ENCODE results near the gene UST.

DNA sequence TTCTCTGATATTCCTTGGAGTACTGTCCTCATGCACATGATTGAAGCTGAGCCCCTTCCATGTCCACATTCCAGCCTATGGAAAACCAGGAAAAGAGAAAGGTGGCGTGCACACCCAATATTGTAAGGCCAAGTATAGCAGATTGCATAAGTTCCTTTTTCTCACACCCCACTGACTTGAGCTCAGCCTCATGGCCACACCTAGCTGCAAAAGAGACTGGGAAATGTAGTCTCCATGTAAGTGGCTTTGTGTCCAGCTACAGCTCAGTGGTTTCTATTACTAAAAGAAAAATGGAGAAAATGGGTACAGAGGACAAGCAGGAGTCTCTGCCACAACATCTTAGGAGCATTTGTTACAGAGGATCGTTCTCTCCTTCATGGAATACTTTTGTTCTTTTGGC, 10.8 kb upstream of the UST start:
- TF ChIP-seq, protein P1, sequence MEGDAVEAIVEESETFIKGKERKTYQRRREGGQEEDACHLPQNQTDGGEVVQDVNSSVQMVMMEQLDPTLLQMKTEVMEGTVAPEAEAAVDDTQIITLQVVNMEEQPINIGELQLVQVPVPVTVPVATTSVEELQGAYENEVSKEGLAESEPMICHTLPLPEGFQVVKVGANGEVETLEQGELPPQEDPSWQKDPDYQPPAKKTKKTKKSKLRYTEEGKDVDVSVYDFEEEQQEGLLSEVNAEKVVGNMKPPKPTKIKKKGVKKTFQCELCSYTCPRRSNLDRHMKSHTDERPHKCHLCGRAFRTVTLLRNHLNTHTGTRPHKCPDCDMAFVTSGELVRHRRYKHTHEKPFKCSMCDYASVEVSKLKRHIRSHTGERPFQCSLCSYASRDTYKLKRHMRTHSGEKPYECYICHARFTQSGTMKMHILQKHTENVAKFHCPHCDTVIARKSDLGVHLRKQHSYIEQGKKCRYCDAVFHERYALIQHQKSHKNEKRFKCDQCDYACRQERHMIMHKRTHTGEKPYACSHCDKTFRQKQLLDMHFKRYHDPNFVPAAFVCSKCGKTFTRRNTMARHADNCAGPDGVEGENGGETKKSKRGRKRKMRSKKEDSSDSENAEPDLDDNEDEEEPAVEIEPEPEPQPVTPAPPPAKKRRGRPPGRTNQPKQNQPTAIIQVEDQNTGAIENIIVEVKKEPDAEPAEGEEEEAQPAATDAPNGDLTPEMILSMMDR (IDR thresholded peaks at IDR 0.05) = no peak
- TF ChIP-seq POLR2A (IDR thresholded peaks at IDR 0.05) = no peak
- TF ChIP-seq EP300 (IDR thresholded peaks at IDR 0.05) = no peak
